HG03521 (cell line): Measurements from ENCODE around the gene ERCC4.

Experiments
- ATAC-seq: cut with Tn5 transposase; IDR thresholded peaks from one replicate; pipeline ENCODE4 v1.9.1; 2021; ENCODE audit warnings: mild to moderate bottlenecking, moderate library complexity; ENCODE audit not compliant: unreplicated experiment

The ERCC4 gene

GRCh38 chr16:13988038-13988437 is 68.1 kb downstream of the ERCC4 start:
- no peak for ATAC-seq

- ATAC-seq, result no peak
Observed at GRCh38 chr16:13992322-13992721, 72.4 kb downstream of the ERCC4 start.

- no peak for ATAC-seq
Observed at GRCh38 chr16:13992976-13993375, 73.0 kb downstream of the ERCC4 start.

GRCh38 chr16:13994239-13995106 is 74.5 kb downstream of the ERCC4 start:
- ATAC-seq, result no peak

- no peak for ATAC-seq
Observed at GRCh38 chr16:13995194-13995593, 75.2 kb downstream of the ERCC4 start.

- ATAC-seq, result no peak
Observed at GRCh38 chr16:13996778-13997288, 76.9 kb downstream of the ERCC4 start.

- ATAC-seq, result no peak
Observed at GRCh38 chr16:13997526-13997925, 77.6 kb downstream of the ERCC4 start.

GRCh38 chr16:13997933-13998332 is 78.0 kb downstream of the ERCC4 start:
- peak; percentile 68 for ATAC-seq

GRCh38 chr16:13999071-13999894 is 79.3 kb downstream of the ERCC4 start:
- peak; percentile 38 for ATAC-seq

GRCh38 chr16:13999895-14000425 is 80.0 kb downstream of the ERCC4 start:
- ATAC-seq, result peak; percentile 7

- ATAC-seq, result no peak
Observed at GRCh38 chr16:14001521-14001920, 81.6 kb downstream of the ERCC4 start.
